Activated CD4-positive, CD25-positive, alpha-beta regulatory T cell treated with anti-CD3 and anti-CD28 coated beads, Interleukin-2, amount 50 U/mL, for 24 hours (primary cell): ENCODE data around the gene DBI.
"Not testable (repeated sequence)": the region's sequence is repeated elsewhere in the genome, so short reads cannot be mapped to it uniquely, and the experiment has no call there.

Experiments
- ATAC-seq, 2 donors: fragments of 150-1000 bp; cut with Tn5 transposase; one replicate each; pipeline ENCODE4 v1.10.0; 2021; ENCODE audit warnings: mild to moderate bottlenecking in 1 of 2, moderate library complexity in 1 of 2

The DBI gene

DNA sequence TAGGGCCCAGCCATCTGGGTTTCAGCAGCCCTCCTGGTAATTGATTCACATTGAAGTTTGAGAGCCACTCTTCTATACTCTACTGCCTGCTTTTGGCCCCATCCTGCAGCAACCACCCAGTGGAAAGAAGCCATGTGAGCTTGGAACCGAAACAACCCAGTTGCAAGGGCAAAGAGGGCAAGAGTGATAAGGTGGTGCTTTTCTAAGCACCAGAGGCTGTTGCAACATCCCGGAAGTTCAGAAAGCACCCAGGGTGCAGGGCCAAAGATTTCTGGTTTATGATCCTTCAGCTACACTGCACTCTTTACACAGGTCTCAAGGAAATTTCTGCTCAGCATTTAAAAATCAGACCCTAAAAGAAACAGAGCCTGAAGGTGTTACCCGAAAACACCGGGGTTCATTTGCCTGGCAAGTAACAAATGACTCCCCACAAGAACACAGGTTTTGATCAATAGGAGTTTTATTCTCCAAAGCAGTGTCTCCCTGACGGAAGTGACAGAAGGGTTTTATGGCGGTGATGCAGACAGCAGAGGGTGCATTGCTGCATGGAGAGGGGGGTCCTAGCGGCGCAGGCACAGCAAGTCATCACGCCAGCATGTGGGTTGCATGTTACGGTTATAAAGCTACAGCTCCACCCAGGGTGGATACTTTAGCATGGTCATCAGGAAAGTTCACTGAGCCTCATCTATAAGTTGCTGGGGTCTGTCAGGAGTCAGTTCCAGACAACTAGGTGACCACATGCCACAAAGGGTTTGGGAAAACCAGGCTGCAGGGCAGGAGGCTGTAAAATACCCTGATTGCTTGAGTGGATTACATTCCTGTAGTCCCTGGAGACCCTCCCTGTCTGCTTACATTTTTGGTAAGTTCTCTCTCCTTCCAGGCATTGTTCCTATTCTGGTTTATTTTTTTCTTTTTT, 36.1 kb downstream of the DBI start:
- no peak for ATAC-seq

DNA sequence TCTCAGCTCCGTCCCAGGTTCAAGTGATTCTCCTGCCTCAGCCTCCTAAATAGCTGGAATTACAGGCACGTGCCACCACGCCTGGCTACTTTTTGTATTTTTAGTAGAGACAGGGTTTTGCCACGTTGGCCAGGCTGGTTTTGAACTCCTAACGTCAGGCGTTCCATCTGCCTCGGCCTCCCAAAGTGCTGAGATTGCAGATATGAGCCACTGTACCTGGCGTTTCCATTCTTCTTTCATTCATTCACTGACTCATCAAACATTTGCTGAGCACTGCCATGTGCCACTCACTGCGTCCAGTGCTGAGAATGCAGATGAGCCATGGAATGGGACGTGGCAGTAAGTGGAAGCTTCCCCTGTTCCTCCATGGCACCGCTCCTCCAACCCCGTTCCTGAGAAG, 36.8 kb downstream of the DBI start:
- ATAC-seq: not testable (repeated sequence)

DNA sequence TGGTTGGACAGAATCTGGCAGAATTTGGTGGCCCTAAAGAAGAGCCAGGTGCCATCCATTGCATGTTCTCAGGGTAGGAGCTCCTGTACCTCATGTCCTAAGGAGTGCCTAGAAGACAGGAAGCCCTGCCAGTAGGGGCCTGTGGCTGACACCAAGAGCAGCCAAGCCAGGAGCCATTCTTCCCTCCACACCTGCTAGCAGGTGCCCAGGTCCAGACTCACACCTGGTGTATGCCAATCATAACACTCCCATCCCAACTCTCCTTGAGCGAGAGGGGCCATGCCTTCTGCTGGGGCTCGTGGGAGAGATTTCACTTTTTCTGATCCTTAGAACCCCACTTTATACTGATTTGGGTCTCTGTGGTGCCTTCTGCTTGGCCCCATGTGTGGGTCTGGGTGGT, 38.4 kb downstream of the DBI start:
- no peak for ATAC-seq

DNA sequence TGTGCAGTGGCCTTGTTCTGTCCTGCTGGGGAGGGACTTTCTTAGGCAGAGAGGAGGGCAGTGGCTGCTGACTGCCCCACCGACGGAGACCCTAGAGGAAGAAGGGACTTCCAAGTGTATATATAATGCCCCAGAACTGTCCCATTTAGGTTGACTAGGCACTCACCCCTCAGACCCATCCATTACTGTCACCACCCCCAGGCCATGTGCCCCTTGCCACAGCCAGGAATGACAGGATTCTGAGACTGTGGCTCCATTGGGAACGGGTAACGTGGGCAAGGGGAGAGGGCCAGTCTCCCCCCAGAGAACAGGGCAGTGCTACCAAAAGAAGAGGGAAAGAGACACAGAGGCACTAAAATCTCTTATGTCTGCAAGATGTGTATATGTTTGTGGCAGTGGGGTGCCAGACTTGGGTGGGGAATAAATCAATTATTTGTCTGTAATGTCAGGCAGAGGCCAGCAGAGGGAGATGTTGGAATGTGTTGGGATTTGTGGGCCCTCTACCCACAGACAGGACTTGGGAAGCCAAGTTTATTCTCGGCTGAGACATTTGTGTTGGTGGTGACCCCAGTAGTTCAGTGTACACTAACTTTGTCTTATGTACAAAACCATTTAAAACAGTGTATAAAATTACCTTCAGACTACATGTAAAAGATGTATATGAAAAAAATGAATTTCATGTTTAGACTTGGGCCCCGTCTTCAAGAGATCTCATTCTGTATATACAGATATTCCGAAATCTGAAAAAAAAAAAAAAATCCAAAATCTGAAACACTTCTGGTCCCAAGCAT, 40.8 kb downstream of the DBI start:
- ATAC-seq: no peak

DNA sequence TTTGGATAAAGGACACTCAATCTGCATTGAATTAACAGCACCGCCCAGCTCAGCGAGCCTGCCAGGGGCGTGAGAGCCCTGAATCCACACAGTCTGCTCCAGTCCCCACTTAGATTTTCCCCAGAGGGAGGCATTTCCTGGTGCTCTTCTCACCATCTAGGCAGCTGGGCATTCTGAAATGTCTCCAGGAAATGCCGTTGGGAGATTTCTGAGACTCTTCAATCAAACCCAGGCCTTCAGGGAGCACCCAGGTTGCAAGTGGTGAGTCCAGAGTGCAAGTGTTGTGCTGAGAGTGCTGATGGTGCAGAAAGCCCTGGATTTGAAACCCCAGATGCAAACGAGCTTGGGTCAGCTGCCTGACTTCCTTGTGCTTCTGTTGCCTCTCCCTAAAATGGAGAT, 41.4 kb downstream of the DBI start:
- no peak for ATAC-seq

DNA sequence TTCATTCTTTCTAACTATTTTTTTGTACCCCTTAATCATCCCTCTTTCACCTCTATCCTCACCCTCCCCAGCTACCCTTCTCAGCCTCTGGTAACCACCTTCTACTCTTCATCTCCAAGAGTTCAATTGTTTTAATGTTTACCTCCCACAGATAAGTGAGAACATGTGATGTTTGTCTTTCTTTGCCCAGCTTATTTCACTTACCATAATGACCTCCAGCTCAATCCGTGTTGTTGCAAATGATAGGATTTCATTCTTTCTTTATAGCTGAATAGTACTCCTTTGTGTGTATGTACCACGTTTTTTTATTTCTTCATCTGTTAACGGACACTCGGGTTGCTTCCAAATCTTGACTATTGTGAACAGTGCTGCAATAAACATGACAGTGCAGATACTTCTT, 42.7 kb downstream of the DBI start:
- no peak for ATAC-seq

DNA sequence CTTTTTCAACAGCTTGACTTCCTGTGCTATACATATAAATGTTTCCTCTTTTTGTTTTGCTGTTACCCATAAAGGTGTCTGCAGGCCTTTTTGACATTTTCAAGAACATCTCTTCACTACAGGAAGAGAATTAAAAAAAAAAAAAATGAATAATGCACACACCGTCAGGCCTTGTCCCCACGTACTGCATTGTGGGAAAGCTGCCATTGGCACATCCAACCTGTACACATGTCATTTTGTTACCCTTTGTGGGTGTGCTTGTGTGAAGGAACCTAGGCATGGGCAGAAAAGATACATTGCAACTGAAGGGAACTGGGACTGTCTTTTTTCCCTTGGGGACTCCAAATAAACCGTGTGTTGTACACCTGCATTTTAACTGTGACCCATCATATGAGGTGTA, 48.1 kb downstream of the DBI start:
- ATAC-seq: no peak

DNA sequence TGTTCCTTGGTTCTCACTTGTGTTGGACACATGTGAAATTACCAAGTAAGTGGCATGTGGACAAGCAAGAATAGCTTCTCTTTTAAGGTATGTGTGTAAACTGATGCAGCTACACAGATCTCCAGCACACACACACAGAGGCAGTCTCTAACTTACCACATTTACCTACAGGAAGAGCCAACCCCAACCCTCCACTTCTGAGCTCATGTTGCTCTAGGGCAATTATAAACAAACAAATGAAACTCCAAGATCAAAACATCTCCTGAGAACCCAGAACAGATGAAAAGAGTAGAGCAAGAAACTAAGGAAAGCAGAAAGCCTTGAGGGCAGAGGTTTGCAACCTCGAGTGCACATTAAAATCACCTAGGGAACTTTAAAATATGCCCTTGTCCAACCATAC, 48.9 kb downstream of the DBI start:
- no peak for ATAC-seq

DNA sequence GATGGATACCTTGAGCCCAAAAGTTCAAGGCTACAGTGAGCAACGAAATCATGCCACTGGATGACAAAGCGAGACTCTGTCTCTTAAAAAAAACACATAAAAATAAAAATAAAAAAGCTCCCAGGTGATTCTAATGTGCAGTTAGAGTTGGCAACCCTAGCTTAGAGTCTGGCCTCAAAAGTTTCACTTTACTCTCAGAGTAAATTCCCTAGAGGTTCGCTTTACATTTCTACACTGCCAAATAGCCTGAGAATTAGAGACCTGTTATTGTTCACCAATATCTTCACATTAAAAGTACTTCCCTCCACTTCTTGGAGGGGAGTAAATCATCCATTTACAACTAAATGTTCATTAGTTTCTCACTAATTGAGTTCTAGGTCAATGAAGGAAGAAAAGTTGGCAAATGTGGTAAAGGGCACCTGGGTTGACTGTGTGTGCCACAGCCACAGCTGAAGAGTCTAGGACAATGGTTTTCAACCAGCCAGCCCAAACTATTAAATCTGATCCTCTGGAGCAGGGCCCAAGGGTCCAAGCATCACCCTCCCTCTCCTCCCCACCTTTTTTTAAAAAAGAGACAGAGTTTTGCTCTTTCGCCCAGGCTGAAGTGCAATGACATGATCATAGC, 49.6 kb downstream of the DBI start:
- ATAC-seq: no peak

DNA sequence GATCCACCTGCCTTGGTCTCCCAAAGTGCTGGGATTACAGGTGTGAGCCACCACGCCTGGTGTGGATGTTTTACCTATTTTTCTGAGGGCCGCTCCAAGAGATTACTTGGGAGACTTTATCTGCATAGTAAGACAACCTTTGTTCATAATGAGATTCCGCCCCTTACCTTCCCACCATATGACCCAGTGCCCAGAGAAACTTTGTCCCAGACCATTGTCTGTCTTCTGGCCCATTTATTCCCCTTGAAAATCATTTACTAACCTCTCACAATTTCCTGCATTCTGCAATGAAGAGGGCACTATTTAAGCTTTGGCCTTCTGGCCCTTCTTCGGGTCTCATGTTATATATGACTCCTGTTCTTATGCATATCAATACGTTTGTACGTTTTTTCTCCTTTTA, 51.1 kb downstream of the DBI start:
- ATAC-seq: no peak

DNA sequence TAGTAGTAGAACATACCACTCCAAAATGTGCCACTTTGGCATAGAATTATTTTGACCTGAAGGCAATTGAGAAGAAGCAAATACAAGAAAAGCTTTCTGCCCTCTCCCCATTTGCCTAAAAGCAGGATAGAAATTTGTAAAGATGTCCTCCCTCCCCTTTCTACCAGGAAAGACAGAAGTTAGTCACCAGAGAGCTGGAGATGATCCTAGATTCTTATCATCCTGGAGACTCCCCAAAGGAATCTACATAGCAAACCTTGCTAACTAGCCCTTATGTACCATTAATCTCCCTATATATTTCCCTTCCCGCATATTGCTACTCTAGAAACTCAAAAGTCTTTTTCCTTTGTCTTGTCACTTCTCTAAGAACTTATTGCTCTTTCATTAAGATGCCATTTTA, 52.3 kb downstream of the DBI start:
- no peak for ATAC-seq

DNA sequence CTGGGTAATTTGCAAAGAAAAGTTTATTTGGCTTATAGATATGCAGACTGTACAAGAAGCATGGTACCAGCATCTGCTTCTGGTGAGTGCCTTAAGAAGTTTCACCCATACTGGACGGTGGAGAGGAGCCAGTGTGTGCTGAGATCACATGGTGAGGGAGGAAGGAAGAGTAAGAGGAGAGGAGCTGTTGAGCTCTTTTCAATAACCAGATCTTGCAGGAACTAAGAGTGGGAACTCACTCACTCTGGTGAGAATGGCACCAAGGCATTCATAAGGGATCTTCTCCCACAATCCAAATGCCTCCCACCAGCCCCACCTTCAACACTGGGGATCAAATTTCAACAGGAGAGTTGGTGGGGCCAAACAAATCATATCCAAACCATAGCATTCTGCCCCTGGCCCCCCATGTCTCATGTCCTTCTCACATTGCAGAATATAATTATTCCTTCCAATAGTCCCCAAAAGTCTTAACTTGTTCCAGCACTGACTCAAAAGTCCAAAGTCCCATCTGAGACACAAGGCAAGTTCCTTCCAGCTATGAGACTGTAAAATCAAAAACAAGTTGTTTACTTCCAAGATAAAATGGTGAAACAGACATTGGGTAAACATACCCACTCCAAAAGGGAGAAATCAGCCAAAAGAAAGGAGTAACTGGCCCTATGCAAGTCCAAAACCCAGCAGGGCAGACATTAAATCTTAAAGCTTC, 53.2 kb downstream of the DBI start:
- no peak for ATAC-seq

DNA sequence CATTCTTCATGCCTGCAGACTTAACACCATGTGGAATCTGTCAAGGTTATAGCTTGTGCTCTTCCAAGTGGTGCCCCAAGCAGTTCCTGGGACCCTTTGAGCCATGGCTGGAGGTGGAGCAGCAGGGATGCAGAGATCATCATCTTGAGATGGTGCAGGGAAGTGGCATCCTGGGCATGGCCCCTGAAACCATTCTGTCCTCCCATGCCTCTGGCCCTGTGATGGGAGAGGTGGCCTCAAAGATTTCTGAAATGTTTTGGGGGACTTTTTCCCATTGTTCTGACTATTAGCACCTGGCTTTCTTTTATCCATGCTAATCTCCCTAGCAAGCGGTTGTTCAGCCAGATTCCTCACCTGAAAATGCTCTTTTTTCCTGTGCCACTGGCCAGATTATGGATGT, 54.5 kb downstream of the DBI start:
- ATAC-seq: no peak

DNA sequence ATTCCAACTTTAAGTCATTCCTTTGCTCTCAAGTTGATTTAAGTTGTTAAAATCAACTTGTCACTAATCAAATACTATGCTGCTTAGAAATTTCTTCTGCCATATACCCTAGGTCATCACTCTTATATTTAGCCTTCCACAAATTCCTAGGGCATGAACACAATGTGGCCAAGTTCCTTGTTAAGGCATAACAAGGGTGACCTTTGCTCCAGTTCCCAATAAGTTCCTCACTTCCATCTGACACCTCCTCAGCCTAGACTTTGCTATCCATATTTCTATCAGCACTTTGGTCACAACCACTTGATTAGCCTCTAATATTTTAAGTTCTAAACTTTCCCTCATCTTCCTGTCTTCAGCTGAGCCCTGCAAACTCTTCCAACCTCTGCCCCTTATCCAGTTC, 55.0 kb downstream of the DBI start:
- no peak for ATAC-seq
